Fibroblast of pulmonary artery (primary cell): ENCODE results near the gene FIGN.

Source experiments
- DNase-seq: peaks from one replicate; pipeline ENCODE4 v3.0.0-alpha.2; 2010; ENCODE audit warnings: low read depth
- H3K4me3 ChIP-seq: replicated peaks from 2 replicates; pipeline ENCODE4 v1.5.1; 2011; ENCODE audit warnings: low read depth, mild to moderate bottlenecking, control low read depth, low read length, moderate library complexity
- TF ChIP-seq, protein P1 (sequence below): IDR thresholded peaks from 2 replicates; pipeline ENCODE4 v1.5.1; 2011; ENCODE audit warnings: mild to moderate bottlenecking, control low read depth, low read length, inconsistent platforms; ENCODE audit errors: missing control alignments

Gene FIGN

DNA sequence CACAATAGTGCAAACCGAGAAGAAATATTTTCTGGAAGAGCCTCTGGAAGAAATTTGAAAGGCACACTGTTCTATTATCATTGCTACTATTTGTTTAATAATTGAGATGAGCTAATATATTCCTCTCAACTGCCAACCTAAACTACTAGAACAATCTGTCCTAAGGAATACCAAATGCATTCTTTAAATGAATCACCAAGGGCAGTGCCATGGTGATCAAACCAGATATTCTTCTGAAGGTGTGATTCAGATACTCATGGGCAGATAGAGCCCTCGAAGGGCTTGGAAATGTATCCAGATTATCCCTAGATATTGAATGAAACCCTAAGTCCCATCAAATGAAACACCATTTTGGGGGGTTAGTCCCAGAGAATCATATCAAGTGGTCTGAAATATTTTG is 76.6 kb downstream of the FIGN start:
- TF ChIP-seq, protein P1, sequence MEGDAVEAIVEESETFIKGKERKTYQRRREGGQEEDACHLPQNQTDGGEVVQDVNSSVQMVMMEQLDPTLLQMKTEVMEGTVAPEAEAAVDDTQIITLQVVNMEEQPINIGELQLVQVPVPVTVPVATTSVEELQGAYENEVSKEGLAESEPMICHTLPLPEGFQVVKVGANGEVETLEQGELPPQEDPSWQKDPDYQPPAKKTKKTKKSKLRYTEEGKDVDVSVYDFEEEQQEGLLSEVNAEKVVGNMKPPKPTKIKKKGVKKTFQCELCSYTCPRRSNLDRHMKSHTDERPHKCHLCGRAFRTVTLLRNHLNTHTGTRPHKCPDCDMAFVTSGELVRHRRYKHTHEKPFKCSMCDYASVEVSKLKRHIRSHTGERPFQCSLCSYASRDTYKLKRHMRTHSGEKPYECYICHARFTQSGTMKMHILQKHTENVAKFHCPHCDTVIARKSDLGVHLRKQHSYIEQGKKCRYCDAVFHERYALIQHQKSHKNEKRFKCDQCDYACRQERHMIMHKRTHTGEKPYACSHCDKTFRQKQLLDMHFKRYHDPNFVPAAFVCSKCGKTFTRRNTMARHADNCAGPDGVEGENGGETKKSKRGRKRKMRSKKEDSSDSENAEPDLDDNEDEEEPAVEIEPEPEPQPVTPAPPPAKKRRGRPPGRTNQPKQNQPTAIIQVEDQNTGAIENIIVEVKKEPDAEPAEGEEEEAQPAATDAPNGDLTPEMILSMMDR, result no peak
- no peak overlapping the region for H3K4me3 ChIP-seq
- peak; percentile 29 for DNase-seq

GRCh38 chr2:163658556-163658955 is 77.3 kb downstream of the FIGN start:
- DNase-seq, result no peak
- TF ChIP-seq, protein P1, result no peak
- no peak overlapping the region for H3K4me3 ChIP-seq

DNA sequence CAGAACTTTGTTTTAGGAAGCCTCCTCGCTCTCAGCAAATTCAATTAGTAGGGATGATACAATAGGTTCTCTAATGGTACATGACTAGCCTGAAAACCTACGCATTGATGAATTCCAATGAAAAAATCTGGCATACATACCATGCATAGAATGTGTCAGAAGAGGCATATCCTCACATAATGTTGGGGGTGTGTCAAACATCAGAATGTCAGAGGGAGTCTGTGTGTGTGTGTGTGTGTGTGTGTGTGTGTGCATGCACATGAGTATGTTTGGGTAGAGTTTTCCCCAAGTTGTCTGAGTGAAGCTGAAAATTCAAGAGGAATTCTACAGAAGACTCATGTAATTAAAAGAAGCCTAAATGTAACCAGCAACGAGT is 78.5 kb downstream of the FIGN start:
- DNase-seq, result peak; percentile 73

DNA sequence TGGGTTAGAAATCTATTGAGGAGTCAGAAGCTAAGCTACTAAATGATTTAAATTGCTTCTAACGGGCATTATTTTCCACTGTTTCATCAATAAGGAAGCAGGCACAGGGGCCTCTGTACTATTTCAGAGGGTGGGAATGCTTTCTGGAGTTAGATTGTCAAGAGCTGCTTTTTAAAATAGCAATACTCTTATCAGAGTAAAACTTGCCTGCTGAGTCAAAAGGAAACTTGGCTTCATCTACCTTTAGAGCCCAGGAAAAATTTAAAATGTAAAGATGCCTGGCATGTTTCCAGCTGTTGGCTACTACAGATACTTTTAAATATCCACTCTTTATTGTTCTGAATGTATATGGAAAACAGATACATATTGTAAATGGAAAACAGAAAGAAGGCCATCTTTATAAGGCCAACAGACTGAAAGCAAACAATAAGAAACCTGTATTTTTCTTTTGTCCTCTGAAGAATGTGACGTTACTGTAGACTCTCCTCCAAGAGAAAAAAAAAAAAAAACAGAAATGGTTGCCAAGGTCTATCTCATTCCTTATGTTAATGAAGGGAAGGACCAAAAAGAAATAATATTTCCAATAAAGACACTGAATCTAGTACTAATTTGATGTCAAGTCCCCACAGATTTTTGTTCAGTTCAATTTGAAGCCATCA is 79.1 kb downstream of the FIGN start:
- H3K4me3 ChIP-seq, result no peak overlapping the region
- TF ChIP-seq, protein P1, result no peak
- peak; percentile 48 for DNase-seq

More for the DNA sequence above, 78.5 kb downstream of the FIGN start:
- no peak overlapping the region for H3K4me3 ChIP-seq
- TF ChIP-seq, protein P1, result no peak

DNA sequence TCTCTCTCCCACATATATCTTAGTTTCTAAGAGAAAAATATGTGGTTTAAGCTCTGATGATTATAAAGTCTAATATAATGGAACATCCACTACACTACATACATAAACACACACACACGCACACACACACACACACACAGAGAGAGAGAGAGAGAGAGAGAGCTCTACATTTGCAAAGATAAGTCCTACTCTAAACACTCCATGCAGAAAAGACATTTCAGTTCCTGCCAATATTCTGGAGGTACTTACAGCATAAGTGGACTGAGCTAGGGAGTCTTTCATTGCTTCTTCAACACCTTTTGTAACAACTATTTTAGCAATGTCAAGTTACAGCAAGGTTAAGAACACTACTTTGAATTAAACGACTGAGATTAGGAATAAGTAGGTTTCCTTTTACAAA is 80.1 kb downstream of the FIGN start:
- H3K4me3 ChIP-seq, result no peak overlapping the region
- peak; percentile 39 for DNase-seq
- TF ChIP-seq, protein P1, result no peak

- no peak for DNase-seq
- no peak overlapping the region for H3K4me3 ChIP-seq
- TF ChIP-seq, protein P1, result no peak
Measured at GRCh38 chr2:163652751-163653150, 83.1 kb downstream of the FIGN start.

DNA sequence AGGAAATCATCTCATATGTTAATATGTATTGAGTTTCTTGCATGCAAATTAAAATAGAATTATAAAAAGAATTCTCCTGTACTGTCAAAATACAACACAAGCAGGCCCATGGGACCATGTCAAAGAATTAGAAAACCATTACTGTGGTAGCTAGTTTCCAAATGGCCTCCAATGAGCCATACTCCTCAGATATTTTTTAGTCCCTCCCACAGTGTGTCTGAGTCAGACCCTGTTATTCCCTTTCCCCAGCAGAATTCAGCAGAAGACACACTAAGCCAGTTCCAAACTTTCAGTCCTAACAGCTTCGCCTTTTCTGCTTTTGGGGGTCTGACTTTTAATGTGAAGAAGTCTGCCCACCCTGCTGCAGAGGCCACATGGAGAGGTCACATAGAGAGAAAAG is 86.7 kb downstream of the FIGN start:
- no peak for DNase-seq
- H3K4me3 ChIP-seq, result no peak overlapping the region
- TF ChIP-seq, protein P1, result no peak
